Dermis microvascular lymphatic vessel endothelial cell (primary cell): ENCODE measurements around the gene LUC7L. TPM values are rescaled to one million over a fixed set of nuclear protein-coding genes. Genes with fewer than 3 reads are reported as not detected.

Experiments
- DNase-seq, 2 donors: peaks; one replicate each; pipeline versions ENCODE4 v3.0.0 to v3.0.0-alpha.2; 2010; ENCODE audit warnings: low read depth in 2 of 2
- total RNA-seq: library from RNA; depleted of rRNA; stranded (reverse); fragments of >200 nt; gene quantifications from 2 replicates; pipeline ENCODE4 v1.2.1, GENCODE V29; 2014

The LUC7L gene
- total RNA-seq, 1 donor from 2014 or later, result 27.6 TPM

- DNase-seq, result no peak
Measured at GRCh38 chr16:143456-143855, 85.8 kb downstream of the LUC7L start.

GRCh38 chr16:143047-143446, 86.2 kb downstream of the LUC7L start:
- DNase-seq, result no peak

- DNase-seq, result no peak
Measured at GRCh38 chr16:142405-142967, 86.8 kb downstream of the LUC7L start.

GRCh38 chr16:140175-140857, 88.9 kb downstream of the LUC7L start:
- DNase-seq, result no peak

Other genes with a start within 250 kb of the LUC7L start
- 4.9 and 5.7 TPM in 2 replicates for gene POLR3K, start 175.8 kb downstream of the LUC7L start, total RNA-seq
- gene SNRNP25, start 175.6 kb downstream of the LUC7L start, total RNA-seq, result 15.6 and 27.1 TPM in 2 replicates
- gene RHBDF1, start 156.8 kb downstream of the LUC7L start, total RNA-seq, result 14.5 and 22.6 TPM in 2 replicates
- 187 and 208 TPM in 2 replicates for gene MPG, start 151.2 kb downstream of the LUC7L start, total RNA-seq
- gene NPRL3, start 90.8 kb downstream of the LUC7L start, total RNA-seq, result 3.2 and 8.0 TPM in 2 replicates
- gene HBZ, start 76.8 kb downstream of the LUC7L start, total RNA-seq, result not detected in 2 replicates
- not detected in 2 replicates for gene HBM, start 63.5 kb downstream of the LUC7L start, total RNA-seq
- 0.51 TPM in 1 of 2 replicates, not detected in the other for gene HBA2, start 56.6 kb downstream of the LUC7L start, total RNA-seq
- gene HBA1, start 52.8 kb downstream of the LUC7L start, total RNA-seq, result not detected in 2 replicates
- gene HBQ1, start 49.0 kb downstream of the LUC7L start, total RNA-seq, result 0.63 and 1.4 TPM in 2 replicates
- gene FAM234A, start 5.4 kb upstream of the LUC7L start, total RNA-seq, result 33.1 and 58.9 TPM in 2 replicates
- gene RGS11, start 46.5 kb upstream of the LUC7L start, total RNA-seq, result 0.26 and 0.38 TPM in 2 replicates
- gene ARHGDIG, start 51.1 kb upstream of the LUC7L start, total RNA-seq, result 0.13 TPM in 1 of 2 replicates, not detected in the other
- gene PDIA2, start 53.7 kb upstream of the LUC7L start, total RNA-seq, result under 0.01 TPM in 1 of 2 replicates, not detected in the other
- 13.6 and 19.7 TPM in 2 replicates for gene AXIN1, start 123.3 kb upstream of the LUC7L start, total RNA-seq
- 60.3 and 77.0 TPM in 2 replicates for gene MRPL28, start 141.1 kb upstream of the LUC7L start, total RNA-seq
- 66.6 and 120 TPM in 2 replicates for gene PGAP6, start 152.5 kb upstream of the LUC7L start, total RNA-seq
- 45.4 and 50.3 TPM in 2 replicates for gene NME4, start 167.8 kb upstream of the LUC7L start, total RNA-seq
- 11.4 and 19.2 TPM in 2 replicates for gene DECR2, start 172.4 kb upstream of the LUC7L start, total RNA-seq
- 19.0 and 48.9 TPM in 2 replicates for gene RAB11FIP3, start 196.2 kb upstream of the LUC7L start, total RNA-seq